ENCODE results near the gene ZNF831.

The ZNF831 gene

DNA sequence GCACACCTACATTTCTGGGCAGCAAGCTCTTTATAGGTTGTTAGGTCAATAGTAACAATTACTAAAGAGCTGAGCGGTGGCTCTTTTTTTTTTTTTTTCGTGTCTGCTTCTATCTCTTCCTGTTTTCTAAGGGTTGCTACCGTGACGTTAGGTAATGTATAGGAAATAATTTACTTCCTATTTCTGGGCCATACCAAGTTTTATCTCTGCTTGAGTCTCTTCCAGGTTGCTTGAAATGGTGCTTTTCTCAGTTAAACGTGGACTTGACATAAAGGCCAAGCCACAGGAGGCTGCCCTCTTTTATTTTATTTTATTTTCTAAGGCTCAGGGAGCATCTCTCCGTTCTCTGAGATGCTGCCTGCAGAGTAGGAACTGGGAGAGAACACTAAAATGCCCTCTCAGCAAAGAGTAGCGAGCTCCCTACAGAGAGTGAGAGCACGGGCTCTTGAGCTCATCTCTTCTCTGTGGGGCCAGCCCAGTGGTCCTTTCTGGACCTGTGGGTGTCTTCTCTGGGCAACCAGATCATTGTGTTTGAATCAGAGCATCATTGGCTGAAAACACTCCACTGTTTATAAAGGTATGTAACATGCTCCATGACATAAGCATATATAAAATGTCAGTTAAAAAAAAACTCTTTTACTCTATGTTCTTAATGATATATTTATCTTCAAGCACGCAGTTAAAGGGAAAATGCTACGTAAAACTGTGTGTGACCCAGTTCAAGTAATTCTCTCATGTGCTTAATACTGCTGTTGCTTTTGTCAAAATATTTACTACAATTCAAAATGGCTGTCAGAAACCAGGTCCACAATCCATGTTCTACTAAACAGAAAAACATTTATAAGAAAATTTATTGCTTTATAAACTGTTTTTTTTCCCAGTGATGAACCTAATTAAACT lies at the start of gene ZNF831:
Gene ZNF831 (plus strand): TSS at position 191 of the 900 bp plus-strand sequence. CDS start 27,199 bp downstream, outside the sequence.
- Histone ChIP-seq H3K36me3 (ENCODE audit: control insufficient read depth, insufficient read depth, low read length) (no peaks in the 10 kb centered on the region), H3K27me3 (ENCODE audit: control insufficient read depth, insufficient read depth, low read length) (no peaks in the 10 kb centered on the region), H3K27ac (ENCODE audit: low read depth, low read length) (no peak within 1 kb of the TSS), H3K4me1 (ENCODE audit: control insufficient read depth, insufficient read depth, low read length) (no peaks in the 10 kb centered on the region), H3K9ac (ENCODE audit: low read length) (no peak within 1 kb of the TSS), H3K4me3 (ENCODE audit: low read length) (no peak within 1 kb of the TSS)

DNA sequence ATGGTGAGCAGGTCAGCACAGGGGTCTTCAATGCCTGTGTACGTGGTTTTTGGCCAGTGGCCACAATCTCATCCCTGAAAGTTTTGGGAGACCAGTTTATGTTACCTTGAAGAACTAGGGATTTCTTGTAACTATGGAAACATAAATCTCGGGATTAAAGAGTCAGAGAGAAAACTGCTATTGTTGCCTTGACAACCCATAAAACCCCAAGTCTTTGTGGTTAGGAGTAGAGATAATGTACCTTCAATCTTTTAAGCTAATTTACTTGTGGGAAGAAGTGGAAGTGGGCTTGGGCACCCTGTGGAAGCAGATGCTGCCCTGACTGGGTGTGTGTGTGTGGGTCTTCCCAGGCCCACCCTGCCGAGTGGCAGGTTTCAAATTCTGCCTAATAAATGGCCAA lies 46.1 kb upstream of the ZNF831 start:
- Histone ChIP-seq H3K36me3 (ENCODE audit: control insufficient read depth, insufficient read depth, low read length) (no peaks in the 10 kb centered on the region), H3K9ac (ENCODE audit: low read length) (no peak overlapping the region), H3K27ac (ENCODE audit: low read depth, low read length) (no peak overlapping the region), H3K4me3 (ENCODE audit: low read length) (no peak overlapping the region), H3K27me3 (ENCODE audit: control insufficient read depth, insufficient read depth, low read length) (no peaks in the 10 kb centered on the region), H3K4me1 (ENCODE audit: control insufficient read depth, insufficient read depth, low read length) (no peaks in the 10 kb centered on the region)

DNA sequence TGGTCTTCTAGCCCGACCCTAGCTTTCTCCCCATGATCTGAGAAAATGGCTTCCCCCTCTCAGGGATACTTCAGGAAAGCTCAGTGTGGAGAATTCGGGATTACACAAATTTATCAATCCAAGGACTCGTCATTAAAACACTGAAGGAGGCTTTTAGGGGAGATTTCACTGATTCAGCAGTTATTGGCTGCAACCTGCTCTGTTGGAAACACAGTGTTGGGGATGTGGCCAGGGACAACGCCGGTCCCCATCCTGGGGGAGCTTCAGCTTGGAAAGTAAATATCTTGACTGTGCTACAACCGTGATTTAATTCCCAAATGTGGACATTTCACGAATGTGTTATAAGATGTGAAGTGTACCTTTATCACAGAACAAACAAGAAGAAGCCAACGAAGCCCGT lies 44.8 kb upstream of the ZNF831 start:
- Histone ChIP-seq H3K27me3 (ENCODE audit: control insufficient read depth, insufficient read depth, low read length) (no peaks in the 10 kb centered on the region), H3K9ac (ENCODE audit: low read length) (no peak overlapping the region), H3K4me1 (ENCODE audit: control insufficient read depth, insufficient read depth, low read length) (no peaks in the 10 kb centered on the region), H3K36me3 (ENCODE audit: control insufficient read depth, insufficient read depth, low read length) (no peaks in the 10 kb centered on the region), H3K4me3 (ENCODE audit: low read length) (no peak overlapping the region), H3K27ac (ENCODE audit: low read depth, low read length) (no peak overlapping the region)

DNA sequence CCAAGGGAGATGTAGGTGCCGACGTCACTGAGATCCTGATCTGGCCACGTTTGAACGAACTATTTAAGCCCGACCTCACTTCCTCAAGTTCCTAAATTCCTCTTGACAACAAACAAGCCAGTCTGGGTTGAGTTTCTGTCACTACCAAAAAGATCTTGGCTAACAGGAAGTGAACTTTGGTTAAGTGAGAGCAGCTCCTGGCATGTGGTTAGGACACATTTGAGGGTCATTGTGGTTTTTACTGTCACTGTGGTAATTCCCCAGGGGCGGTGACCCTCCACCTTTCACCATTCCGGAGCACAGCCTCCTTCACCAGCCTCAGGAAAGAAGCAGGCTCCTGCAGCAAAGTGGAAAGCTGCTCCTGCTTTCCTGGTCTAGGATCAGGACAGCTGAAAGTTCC lies 43.1 kb upstream of the ZNF831 start:
- no peaks in the 10 kb centered on the region for H3K4me1 ChIP-seq (ENCODE audit: control insufficient read depth, insufficient read depth, low read length)
- no peaks in the 10 kb centered on the region for H3K27me3 ChIP-seq (ENCODE audit: control insufficient read depth, insufficient read depth, low read length)
- no peak overlapping the region for H3K27ac ChIP-seq (ENCODE audit: low read depth, low read length)
- no peak overlapping the region for H3K9ac ChIP-seq (ENCODE audit: low read length)
- H3K36me3 ChIP-seq (ENCODE audit: control insufficient read depth, insufficient read depth, low read length), result no peaks in the 10 kb centered on the region
- no peak overlapping the region for H3K4me3 ChIP-seq (ENCODE audit: low read length)

DNA sequence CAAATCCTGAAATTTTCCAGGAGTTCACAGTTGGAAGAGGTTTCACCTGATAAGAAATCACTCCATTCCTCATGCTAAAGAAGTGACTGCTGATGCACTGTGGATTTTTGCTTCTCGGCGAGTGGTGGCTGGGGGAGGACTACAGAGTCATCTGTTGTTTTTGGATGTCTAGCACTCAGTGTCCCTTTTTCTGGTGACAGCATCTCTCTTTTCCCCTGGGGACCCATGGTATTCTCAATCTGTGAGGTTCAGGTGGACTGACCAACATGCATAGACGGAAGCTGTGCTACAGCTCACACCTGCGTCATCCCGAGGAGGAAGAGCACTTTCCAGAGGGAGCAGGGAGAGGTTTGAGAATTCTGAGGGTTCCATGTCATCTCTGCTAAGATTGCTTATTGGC lies 42.7 kb upstream of the ZNF831 start:
- Histone ChIP-seq H3K4me1 (ENCODE audit: control insufficient read depth, insufficient read depth, low read length) (no peaks in the 10 kb centered on the region), H3K27me3 (ENCODE audit: control insufficient read depth, insufficient read depth, low read length) (no peaks in the 10 kb centered on the region), H3K27ac (ENCODE audit: low read depth, low read length) (no peak overlapping the region), H3K9ac (ENCODE audit: low read length) (no peak overlapping the region), H3K4me3 (ENCODE audit: low read length) (no peak overlapping the region), H3K36me3 (ENCODE audit: control insufficient read depth, insufficient read depth, low read length) (no peaks in the 10 kb centered on the region)

DNA sequence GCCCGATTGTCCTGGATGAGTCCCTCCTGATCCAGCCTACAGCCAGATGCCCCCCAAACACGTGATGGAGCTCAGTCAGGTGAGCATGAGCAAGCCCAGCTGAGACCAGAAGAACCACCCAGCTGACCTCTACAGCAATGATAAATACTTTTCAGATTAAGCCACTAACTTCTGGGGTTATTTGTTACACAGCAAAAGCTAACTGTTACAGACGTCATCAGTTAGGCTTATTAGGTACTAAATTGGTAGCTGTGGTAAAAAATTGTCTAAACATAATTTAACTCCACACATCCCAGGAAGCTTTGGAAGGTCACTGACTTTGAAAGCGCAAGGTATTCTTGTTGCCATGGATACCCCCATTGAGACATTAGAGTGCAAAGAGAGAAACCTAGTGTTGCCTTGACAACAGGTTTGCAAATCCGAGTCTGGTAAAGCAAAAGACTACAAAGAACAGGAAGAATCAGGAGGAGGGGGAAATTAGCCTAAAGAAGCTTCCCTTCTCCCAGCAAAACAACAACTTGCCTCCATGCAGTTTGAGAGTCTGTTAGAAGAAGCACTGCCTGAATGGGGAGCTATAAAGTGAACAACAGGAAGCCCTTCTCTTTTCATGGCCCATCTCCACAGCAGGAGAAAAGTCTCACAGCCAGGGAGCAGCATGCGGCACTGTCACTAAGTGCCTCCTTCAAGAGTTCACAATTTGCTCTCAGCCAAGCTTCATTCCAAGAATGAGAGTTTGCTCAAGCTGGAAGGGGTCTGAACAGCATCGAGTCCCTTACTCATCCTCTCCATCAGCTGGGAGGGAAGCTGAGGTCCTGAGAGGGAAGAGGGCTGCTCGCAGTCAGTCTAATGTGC lies 41.7 kb upstream of the ZNF831 start:
- Histone ChIP-seq H3K4me3 (ENCODE audit: low read length) (no peak overlapping the region), H3K27me3 (ENCODE audit: control insufficient read depth, insufficient read depth, low read length) (no peaks in the 10 kb centered on the region), H3K9ac (ENCODE audit: low read length) (no peak overlapping the region), H3K36me3 (ENCODE audit: control insufficient read depth, insufficient read depth, low read length) (no peaks in the 10 kb centered on the region), H3K4me1 (ENCODE audit: control insufficient read depth, insufficient read depth, low read length) (no peaks in the 10 kb centered on the region), H3K27ac (ENCODE audit: low read depth, low read length) (no peak overlapping the region)

DNA sequence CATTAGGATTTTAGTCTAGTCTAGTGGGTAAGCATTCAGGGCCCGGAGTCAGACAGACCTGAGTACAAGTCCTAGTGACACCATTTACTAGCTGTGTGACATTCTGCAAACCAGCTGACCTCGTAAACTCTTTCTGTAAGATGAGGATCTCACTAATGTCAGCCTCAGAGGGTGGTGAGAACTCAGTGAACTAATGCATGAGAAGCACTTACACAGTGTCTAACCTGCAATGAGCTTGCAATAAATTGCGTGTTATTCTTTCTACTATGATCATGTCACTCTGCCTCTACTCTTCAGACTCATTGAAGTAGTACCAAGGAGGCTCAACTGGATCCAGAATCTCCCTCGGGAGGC lies 41.1 kb upstream of the ZNF831 start:
- H3K27ac ChIP-seq (ENCODE audit: low read depth, low read length), result no peak overlapping the region
- no peaks in the 10 kb centered on the region for H3K4me1 ChIP-seq (ENCODE audit: control insufficient read depth, insufficient read depth, low read length)
- no peaks in the 10 kb centered on the region for H3K36me3 ChIP-seq (ENCODE audit: control insufficient read depth, insufficient read depth, low read length)
- H3K4me3 ChIP-seq (ENCODE audit: low read length), result no peak overlapping the region
- H3K9ac ChIP-seq (ENCODE audit: low read length), result peak overlapping the region; percentile 4
- H3K27me3 ChIP-seq (ENCODE audit: control insufficient read depth, insufficient read depth, low read length), result no peaks in the 10 kb centered on the region

DNA sequence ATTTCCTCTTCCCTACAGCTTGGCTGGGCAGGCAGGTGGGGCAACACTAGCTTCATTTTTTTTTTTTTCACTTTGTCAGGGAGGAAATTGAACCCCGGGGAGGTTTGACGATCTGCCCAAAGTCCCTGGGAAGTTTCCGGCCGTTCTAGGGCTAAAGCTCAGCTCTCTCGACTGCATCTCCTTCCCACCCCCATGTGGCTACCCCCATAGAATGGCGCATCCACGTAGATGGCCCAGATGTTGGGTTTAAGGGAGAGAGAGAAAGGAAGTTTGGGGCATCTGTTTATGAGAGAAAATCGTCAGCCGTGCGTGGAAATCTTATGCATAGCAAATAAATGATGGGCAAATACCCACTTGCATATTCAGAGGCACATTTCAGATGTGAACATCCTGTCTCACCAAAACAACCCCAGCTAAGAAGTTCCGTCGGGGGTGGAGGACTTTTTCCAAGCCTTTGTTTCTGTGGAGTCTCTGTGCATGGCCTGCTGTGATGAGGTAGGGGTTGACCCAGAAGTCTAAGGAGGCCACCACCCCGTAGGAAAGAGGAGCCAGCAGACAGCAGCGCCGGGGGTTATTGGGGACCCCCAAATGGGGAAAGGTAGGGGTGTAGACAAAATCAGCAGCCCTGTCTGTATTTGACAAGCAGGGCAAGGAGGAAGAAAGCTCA lies 40.5 kb upstream of the ZNF831 start:
- Histone ChIP-seq H3K9ac (ENCODE audit: low read length) (no peak overlapping the region), H3K4me1 (ENCODE audit: control insufficient read depth, insufficient read depth, low read length) (no peaks in the 10 kb centered on the region), H3K36me3 (ENCODE audit: control insufficient read depth, insufficient read depth, low read length) (no peaks in the 10 kb centered on the region), H3K27me3 (ENCODE audit: control insufficient read depth, insufficient read depth, low read length) (no peaks in the 10 kb centered on the region), H3K4me3 (ENCODE audit: low read length) (peak overlapping the region; percentile 33), H3K27ac (ENCODE audit: low read depth, low read length) (no peak overlapping the region)

DNA sequence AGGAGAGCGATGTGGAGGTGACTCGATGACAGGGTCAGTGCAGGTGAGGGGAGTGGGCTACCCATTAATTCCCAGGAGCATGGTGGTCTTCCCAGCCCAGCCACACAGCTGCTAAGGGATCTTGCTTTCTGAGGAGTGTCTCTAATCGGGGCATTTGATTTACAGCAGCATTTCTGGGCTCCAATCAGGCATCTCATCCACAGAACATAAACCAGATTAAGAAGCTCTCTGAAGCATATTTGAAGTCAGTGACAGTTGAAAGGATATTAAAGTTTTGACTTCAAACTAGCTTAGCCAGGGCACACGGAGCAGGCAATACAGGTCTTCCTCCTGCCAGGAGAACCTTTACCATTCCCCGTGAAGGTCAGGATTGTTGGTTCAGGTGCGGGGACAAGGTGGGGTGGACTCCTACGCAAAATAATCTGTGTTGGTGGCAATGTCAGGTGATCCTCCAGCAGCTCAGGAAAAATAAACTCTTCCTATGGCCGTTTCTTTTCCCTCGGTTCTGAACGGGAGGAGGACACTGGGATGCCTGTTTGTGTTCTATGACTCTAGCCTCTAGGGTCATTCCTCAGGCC lies 39.9 kb upstream of the ZNF831 start:
- Histone ChIP-seq H3K36me3 (ENCODE audit: control insufficient read depth, insufficient read depth, low read length) (no peaks in the 10 kb centered on the region), H3K4me3 (ENCODE audit: low read length) (peak overlapping the region; percentile 33), H3K27me3 (ENCODE audit: control insufficient read depth, insufficient read depth, low read length) (no peaks in the 10 kb centered on the region), H3K9ac (ENCODE audit: low read length) (no peak overlapping the region), H3K4me1 (ENCODE audit: control insufficient read depth, insufficient read depth, low read length) (no peaks in the 10 kb centered on the region), H3K27ac (ENCODE audit: low read depth, low read length) (no peak overlapping the region)

DNA sequence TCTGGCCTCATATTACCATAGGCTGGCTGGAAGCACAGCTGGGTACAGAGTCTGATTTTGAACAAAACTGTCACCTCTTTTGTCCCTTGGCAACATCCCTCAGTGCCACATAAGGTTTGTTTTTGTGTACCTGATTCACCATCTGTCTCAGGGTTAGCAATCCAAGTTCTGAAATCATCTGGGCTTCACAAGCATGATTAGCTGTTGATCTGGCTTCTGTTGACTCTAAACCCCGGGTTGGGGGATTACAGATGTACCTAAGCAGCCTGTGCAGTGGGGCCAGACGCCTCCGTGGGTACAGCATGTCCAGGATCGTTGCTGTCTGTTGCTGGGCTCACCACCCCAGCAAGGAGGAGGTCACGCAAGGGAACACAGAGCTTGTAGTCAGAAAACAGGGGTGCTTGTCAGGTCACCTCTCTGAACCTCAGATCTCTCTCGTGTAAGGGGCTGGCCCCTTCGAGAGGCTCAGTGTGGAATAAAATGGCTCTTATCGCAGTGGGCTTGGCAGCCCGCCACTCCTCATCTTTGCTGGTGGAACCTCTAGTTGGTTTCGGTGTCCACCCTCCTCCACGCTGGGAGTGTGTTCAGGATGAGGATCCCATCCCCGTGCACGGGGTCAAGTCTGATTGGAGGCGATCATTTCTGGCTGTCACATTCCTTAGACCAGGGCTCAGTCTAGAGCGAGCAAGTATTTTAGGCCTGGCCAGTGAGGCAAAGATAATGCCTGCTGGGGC lies 39.2 kb upstream of the ZNF831 start:
- H3K27me3 ChIP-seq (ENCODE audit: control insufficient read depth, insufficient read depth, low read length), result no peaks in the 10 kb centered on the region
- no peaks in the 10 kb centered on the region for H3K36me3 ChIP-seq (ENCODE audit: control insufficient read depth, insufficient read depth, low read length)
- no peak overlapping the region for H3K27ac ChIP-seq (ENCODE audit: low read depth, low read length)
- no peak overlapping the region for H3K4me3 ChIP-seq (ENCODE audit: low read length)
- no peaks in the 10 kb centered on the region for H3K4me1 ChIP-seq (ENCODE audit: control insufficient read depth, insufficient read depth, low read length)
- no peak overlapping the region for H3K9ac ChIP-seq (ENCODE audit: low read length)

DNA sequence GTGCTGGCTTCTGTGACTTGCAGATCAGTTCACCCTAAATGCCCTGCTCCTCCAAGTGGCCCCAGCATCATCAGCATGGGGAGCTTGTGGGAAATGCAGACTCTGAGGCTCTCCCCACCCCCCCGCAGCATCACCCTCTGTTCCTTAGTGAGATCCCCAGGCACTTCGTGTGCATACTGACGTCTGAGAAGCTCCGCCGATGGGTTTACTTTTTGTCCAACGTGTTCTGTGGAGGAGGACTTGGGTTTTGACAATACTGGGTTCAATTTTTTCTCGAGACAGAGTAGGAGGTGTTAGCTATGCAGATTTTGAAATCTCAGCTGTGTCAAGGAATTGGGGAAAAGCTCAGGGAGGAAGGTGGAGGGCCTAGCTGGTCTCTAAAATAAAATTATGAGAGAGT lies 38.3 kb upstream of the ZNF831 start:
- Histone ChIP-seq H3K4me1 (ENCODE audit: control insufficient read depth, insufficient read depth, low read length) (no peaks in the 10 kb centered on the region), H3K9ac (ENCODE audit: low read length) (no peak overlapping the region), H3K36me3 (ENCODE audit: control insufficient read depth, insufficient read depth, low read length) (no peaks in the 10 kb centered on the region), H3K4me3 (ENCODE audit: low read length) (no peak overlapping the region), H3K27me3 (ENCODE audit: control insufficient read depth, insufficient read depth, low read length) (no peaks in the 10 kb centered on the region), H3K27ac (ENCODE audit: low read depth, low read length) (no peak overlapping the region)

Measured in rectal smooth muscle tissue (tissue), 1 donor.